Lower lobe of right lung (tissue), 2 donors: Measurements from ENCODE around the gene PTPRT. TPM values are rescaled to one million over a fixed set of nuclear protein-coding genes. Genes with fewer than 3 reads are reported as not detected.

Experiments
- ATAC-seq, 2 donors: fragments of 200-7000 bp; cut with Tn5 transposase; one replicate each; pipeline ENCODE4 v1.9.1; 2020 to 2022; ENCODE audit warnings: mild to moderate bottlenecking in 2 of 2, moderate library complexity in 2 of 2
- DNase-seq: peaks from one replicate; pipeline ENCODE4 v3.0.0-alpha.2; 2020
- H3K27ac ChIP-seq: fragments of 200-600 bp; one replicate; pipeline ENCODE4 v1.8.0; 2022
- H3K27me3 ChIP-seq: fragments of 200-600 bp; one replicate; pipeline ENCODE4 v1.8.0; 2022; ENCODE audit warnings: low read depth
- H3K36me3 ChIP-seq: fragments of 200-600 bp; one replicate; pipeline ENCODE4 v1.8.0; 2022; ENCODE audit warnings: mild to moderate bottlenecking
- H3K4me1 ChIP-seq: fragments of 200-600 bp; one replicate; pipeline ENCODE4 v1.8.0; 2022
- H3K4me3 ChIP-seq: fragments of 200-600 bp; one replicate; pipeline ENCODE4 v1.8.0; 2022; ENCODE audit warnings: mild to moderate bottlenecking
- H3K9me3 ChIP-seq: fragments of 200-600 bp; one replicate; pipeline ENCODE4 v1.8.0; 2022
- CTCF ChIP-seq: fragments of 200-600 bp; IDR thresholded peaks from one replicate; pipeline ENCODE4 v1.8.0; 2022; ENCODE audit warnings: antibody characterized with exemption, mild to moderate bottlenecking
- intact Hi-C: fragments of 100-400 bp; cut with DNase I; formaldehyde crosslinking; loops from one replicate; pipeline ENCODE4 v1.11.0; 2022
- total RNA-seq: library from RNA; stranded (reverse); fragmentation: NEBNext Ultra II Directional; extraction: Animal tissue kit (Norgen Biotek cat#: 25700); gene quantifications from one replicate; pipeline ENCODE4 v1.2.1, GENCODE V29; 2021
- donor health status: DM: no; HTN: yes; CAD: no; lungs with severe emphysema.

Gene PTPRT
- total RNA-seq, 1 donor from 2014 or later: 8.0 TPM

- ATAC-seq (no peak), DNase-seq (no peak)
- no peak for TF ChIP-seq CTCF
- no peaks in the 10 kb centered on the region for H3K9me3 ChIP-seq
- no peaks in the 10 kb centered on the region for H3K36me3 ChIP-seq
- intact Hi-C loops: no loop called here
- no peak overlapping the region for H3K27ac ChIP-seq
- H3K27me3 ChIP-seq: no peaks in the 10 kb centered on the region
- no peak overlapping the region for H3K4me3 ChIP-seq
- H3K4me1 ChIP-seq: no peaks in the 10 kb centered on the region
These were observed 93.4 kb downstream of the PTPRT start for GRCh38 chr20:43096126-43096930.

GRCh38 chr20:43095034-43095433 is 94.7 kb downstream of the PTPRT start:
- no peak for ATAC-seq

GRCh38 chr20:43092386-43093088 is 97.2 kb downstream of the PTPRT start:
- no peak for ATAC-seq
- no peak for DNase-seq
- Histone ChIP-seq H3K36me3 (no peaks in the 10 kb centered on the region), H3K4me1 (no peaks in the 10 kb centered on the region), H3K27ac (no peak overlapping the region), H3K27me3 (no peaks in the 10 kb centered on the region), H3K4me3 (no peak overlapping the region), H3K9me3 (no peaks in the 10 kb centered on the region)
- intact Hi-C loops: no loop called here
- no peak for TF ChIP-seq CTCF

More at GRCh38 chr20:43095034-43095433, 94.7 kb downstream of the PTPRT start:
- Histone ChIP-seq H3K27ac (no peak overlapping the region), H3K9me3 (no peaks in the 10 kb centered on the region), H3K4me1 (no peaks in the 10 kb centered on the region), H3K27me3 (no peaks in the 10 kb centered on the region), H3K36me3 (no peaks in the 10 kb centered on the region), H3K4me3 (no peak overlapping the region)
- no peak for TF ChIP-seq CTCF
- no peak for DNase-seq
- intact Hi-C loops: no loop called here

GRCh38 chr20:43068482-43068881 is 121.2 kb downstream of the PTPRT start:
- Histone ChIP-seq H3K9me3 (no peaks in the 10 kb centered on the region), H3K4me1 (no peaks in the 10 kb centered on the region), H3K27me3 (no peaks in the 10 kb centered on the region), H3K36me3 (no peaks in the 10 kb centered on the region), H3K4me3 (no peak overlapping the region), H3K27ac (no peak overlapping the region)
- ATAC-seq: no peak
- no peak for DNase-seq
- intact Hi-C loops: no loop called here
- TF ChIP-seq CTCF: no peak

- intact Hi-C loops: no loop called here
- ATAC-seq (no peak), DNase-seq (no peak)
- Histone ChIP-seq H3K9me3 (no peaks in the 10 kb centered on the region), H3K27ac (no peak overlapping the region), H3K4me3 (no peak overlapping the region), H3K4me1 (no peaks in the 10 kb centered on the region), H3K27me3 (no peaks in the 10 kb centered on the region), H3K36me3 (no peaks in the 10 kb centered on the region)
- TF ChIP-seq CTCF: no peak
These were observed 123.6 kb downstream of the PTPRT start for GRCh38 chr20:43066125-43066524.
